ENCODE data around the gene SLX4IP. TPM values are rescaled to one million over a fixed set of nuclear protein-coding genes. Genes with fewer than 3 reads are reported as not detected.

Gene SLX4IP
- total and polyA plus RNA-seq, 2 of the 13 experiments (the other 11 are each of a cell fraction or from before 2014, with no cell fraction given) = 3.6 to 7.3 TPM

- TF ChIP-seq ZNF772 (CRISPR knock-in tag; IDR thresholded peaks at IDR 0.05) (no peak; the same call in 1 of the 2 replicates), ZNF704 (CRISPR knock-in tag; IDR thresholded peaks at IDR 0.05; ENCODE audit: borderline replicate concordance) (peak; percentile 14; the same call in 1 of the 2 replicates), ZNF501 (CRISPR knock-in tag; IDR thresholded peaks at IDR 0.05) (peak; percentile 5; the same call in 1 of the 2 replicates), ZNF549 (CRISPR knock-in tag; IDR thresholded peaks at IDR 0.05) (no peak), ARID2 (CRISPR knock-in tag; IDR thresholded peaks at IDR 0.05; ENCODE audit: borderline replicate concordance) (no peak), TOPORS (CRISPR knock-in tag; IDR thresholded peaks at IDR 0.05) (no peak), RERE (CRISPR knock-in tag; IDR thresholded peaks at IDR 0.05; ENCODE audit: low read depth) (no peak; the same call in 1 of the 2 replicates), ZNF577 (CRISPR knock-in tag; IDR thresholded peaks at IDR 0.05; ENCODE audit: borderline replicate concordance, low read depth) (0 out of 2 replicates have a peak, but pooled peaks have one; percentile 26), THAP11 (CRISPR knock-in tag; IDR thresholded peaks at IDR 0.05) (0 out of 2 replicates have a peak, but pooled peaks have one; percentile 53), KLF12 (CRISPR knock-in tag; IDR thresholded peaks at IDR 0.05; ENCODE audit: borderline replicate concordance) (no peak; the same call in 1 of the 2 replicates), MXD4 (CRISPR knock-in tag; IDR thresholded peaks at IDR 0.05) (0 out of 2 replicates have a peak, but pooled peaks have one; percentile 1), POLR2AphosphoS5 (IDR thresholded peaks at IDR 0.05; ENCODE audit: low read depth, low read length) (peak; percentile 100), TBX2 (CRISPR knock-in tag; IDR thresholded peaks at IDR 0.05; ENCODE audit: borderline replicate concordance) (no peak), ZNF878 (CRISPR knock-in tag; IDR thresholded peaks at IDR 0.05) (0 out of 2 replicates have a peak, but pooled peaks have one; percentile 14), SMC3 (IDR thresholded peaks at IDR 0.05; ENCODE audit: low read length) (no peak; the same call in 1 of the 2 replicates), ZNF562 (CRISPR knock-in tag; IDR thresholded peaks at IDR 0.05; ENCODE audit: borderline replicate concordance) (no peak), MIXL1 (CRISPR knock-in tag; IDR thresholded peaks at IDR 0.05) (peak; percentile 26; the same call in 1 of the 2 replicates), HNF4G (IDR thresholded peaks at IDR 0.05; ENCODE audit: borderline replicate concordance, low read depth, low read length) (peak; percentile 48; the same call in 1 of the 2 replicates), HNF4G (CRISPR knock-in tag; IDR thresholded peaks at IDR 0.05; ENCODE audit: borderline replicate concordance, low read depth) (no peak), ZNF468 (CRISPR knock-in tag; IDR thresholded peaks at IDR 0.05) (no peak), NR2C2 (CRISPR knock-in tag; IDR thresholded peaks at IDR 0.05; ENCODE audit: borderline replicate concordance) (no peak; the same call in 1 of the 2 replicates), ZSCAN30 (CRISPR knock-in tag; IDR thresholded peaks at IDR 0.05) (no peak), ZFX (CRISPR knock-in tag; IDR thresholded peaks at IDR 0.05; ENCODE audit: low read depth) (no peak)
- TF ChIP-seq, protein P1, sequence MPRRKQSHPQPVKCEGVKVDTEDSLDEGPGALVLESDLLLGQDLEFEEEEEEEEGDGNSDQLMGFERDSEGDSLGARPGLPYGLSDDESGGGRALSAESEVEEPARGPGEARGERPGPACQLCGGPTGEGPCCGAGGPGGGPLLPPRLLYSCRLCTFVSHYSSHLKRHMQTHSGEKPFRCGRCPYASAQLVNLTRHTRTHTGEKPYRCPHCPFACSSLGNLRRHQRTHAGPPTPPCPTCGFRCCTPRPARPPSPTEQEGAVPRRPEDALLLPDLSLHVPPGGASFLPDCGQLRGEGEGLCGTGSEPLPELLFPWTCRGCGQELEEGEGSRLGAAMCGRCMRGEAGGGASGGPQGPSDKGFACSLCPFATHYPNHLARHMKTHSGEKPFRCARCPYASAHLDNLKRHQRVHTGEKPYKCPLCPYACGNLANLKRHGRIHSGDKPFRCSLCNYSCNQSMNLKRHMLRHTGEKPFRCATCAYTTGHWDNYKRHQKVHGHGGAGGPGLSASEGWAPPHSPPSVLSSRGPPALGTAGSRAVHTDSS (CRISPR knock-in tag; conservative IDR thresholded peaks at IDR 0.05) = no peak
Observed at GRCh38 chr20:10434467-10434831, 656 bp upstream of the SLX4IP start (continued).
